Measurements from ENCODE around the gene DCDC2C.

DCDC2C gene

DNA sequence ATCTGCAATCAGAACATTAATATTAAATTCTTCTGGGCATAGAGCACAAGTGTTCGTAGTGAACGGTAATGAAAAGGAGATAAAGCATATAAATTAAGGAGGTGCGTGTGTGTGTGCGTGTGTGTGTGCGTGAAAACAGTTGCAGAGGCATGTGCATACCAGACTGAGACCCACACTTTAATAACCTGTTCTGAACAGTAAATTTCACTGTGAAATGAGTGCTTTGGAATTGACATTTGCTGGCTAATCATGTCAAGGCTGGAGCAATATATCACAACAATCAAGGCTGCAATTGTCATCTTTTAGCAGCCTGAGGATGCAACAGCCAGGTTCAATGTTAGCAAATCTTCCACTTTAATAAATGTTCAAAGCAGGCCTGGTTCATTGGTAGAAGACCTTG lies 57.9 kb downstream of the DCDC2C start:
- Histone ChIP-seq H3K36me3 (ENCODE audit: insufficient read depth) (no peaks in the 10 kb centered on the region), H3K4me2 (no peak overlapping the region), H4K20me1 (ENCODE audit: insufficient read depth) (no peaks in the 10 kb centered on the region), H3K27ac (no peak overlapping the region), H3K4me3 (IDR thresholded peaks at IDR 0.05; ENCODE audit: insufficient read depth, low read depth, low read length) (no peak overlapping the region), H3K27me3 (ENCODE audit: insufficient read depth, low read depth) (no peaks in the 10 kb centered on the region), H3K4me1 (ENCODE audit: low read depth, poor library complexity, severe bottlenecking) (no peaks in the 10 kb centered on the region), H3K9ac (no peak overlapping the region), H3K79me2 (ENCODE audit: insufficient read depth, low read depth) (no peaks in the 10 kb centered on the region), H2AFZ (ENCODE audit: low read depth) (no peak overlapping the region)
- TF ChIP-seq, protein P1, sequence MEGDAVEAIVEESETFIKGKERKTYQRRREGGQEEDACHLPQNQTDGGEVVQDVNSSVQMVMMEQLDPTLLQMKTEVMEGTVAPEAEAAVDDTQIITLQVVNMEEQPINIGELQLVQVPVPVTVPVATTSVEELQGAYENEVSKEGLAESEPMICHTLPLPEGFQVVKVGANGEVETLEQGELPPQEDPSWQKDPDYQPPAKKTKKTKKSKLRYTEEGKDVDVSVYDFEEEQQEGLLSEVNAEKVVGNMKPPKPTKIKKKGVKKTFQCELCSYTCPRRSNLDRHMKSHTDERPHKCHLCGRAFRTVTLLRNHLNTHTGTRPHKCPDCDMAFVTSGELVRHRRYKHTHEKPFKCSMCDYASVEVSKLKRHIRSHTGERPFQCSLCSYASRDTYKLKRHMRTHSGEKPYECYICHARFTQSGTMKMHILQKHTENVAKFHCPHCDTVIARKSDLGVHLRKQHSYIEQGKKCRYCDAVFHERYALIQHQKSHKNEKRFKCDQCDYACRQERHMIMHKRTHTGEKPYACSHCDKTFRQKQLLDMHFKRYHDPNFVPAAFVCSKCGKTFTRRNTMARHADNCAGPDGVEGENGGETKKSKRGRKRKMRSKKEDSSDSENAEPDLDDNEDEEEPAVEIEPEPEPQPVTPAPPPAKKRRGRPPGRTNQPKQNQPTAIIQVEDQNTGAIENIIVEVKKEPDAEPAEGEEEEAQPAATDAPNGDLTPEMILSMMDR (conservative IDR thresholded peaks at IDR 0.05; ENCODE audit: low read depth, low read length): no peak

DNA sequence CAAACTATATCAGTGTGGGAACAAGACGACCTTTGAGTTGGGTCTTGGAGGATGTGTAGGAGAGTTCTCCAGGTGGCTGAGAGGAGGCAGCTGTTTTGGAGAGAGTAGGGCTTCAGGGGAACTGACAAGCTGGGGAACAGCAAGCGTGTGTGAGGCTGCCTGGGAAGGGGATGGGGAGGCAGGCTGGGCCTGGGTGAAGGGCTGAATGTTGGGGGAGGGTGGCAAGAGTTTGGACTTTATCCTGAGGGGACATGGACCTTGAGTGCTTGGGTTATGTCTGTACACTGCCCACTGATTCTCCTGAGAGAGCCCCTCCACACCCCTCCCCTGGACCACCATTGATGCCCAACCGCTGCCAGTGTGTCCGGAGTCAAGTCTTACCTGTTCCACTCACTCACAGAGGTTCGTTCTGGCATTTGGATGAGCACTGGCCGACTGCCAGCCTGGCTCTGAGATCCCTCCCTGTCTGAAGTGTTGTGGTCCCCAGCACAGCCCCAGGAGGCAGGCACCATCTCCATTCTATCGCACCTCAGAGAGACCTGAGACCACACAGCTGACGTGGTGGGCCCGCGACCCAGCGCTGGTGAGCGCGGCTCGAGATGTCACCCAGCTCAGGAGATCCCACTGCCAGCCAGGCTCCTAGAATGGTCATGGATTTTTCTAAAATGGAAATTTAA lies 59.5 kb downstream of the DCDC2C start:
- H3K9ac ChIP-seq: no peak overlapping the region
- no peaks in the 10 kb centered on the region for H3K36me3 ChIP-seq (ENCODE audit: insufficient read depth)
- no peaks in the 10 kb centered on the region for H3K27me3 ChIP-seq (ENCODE audit: insufficient read depth, low read depth)
- no peaks in the 10 kb centered on the region for H3K4me1 ChIP-seq (ENCODE audit: low read depth, poor library complexity, severe bottlenecking)
- H3K27ac ChIP-seq: no peak overlapping the region
- TF ChIP-seq, protein P1 (conservative IDR thresholded peaks at IDR 0.05; ENCODE audit: low read depth, low read length): no peak
- H3K4me3 ChIP-seq (IDR thresholded peaks at IDR 0.05; ENCODE audit: insufficient read depth, low read depth, low read length): no peak overlapping the region
- no peaks in the 10 kb centered on the region for H4K20me1 ChIP-seq (ENCODE audit: insufficient read depth)
- no peak overlapping the region for H3K4me2 ChIP-seq
- H3K79me2 ChIP-seq (ENCODE audit: insufficient read depth, low read depth): no peaks in the 10 kb centered on the region
- H2AFZ ChIP-seq (ENCODE audit: low read depth): no peak overlapping the region

DNA sequence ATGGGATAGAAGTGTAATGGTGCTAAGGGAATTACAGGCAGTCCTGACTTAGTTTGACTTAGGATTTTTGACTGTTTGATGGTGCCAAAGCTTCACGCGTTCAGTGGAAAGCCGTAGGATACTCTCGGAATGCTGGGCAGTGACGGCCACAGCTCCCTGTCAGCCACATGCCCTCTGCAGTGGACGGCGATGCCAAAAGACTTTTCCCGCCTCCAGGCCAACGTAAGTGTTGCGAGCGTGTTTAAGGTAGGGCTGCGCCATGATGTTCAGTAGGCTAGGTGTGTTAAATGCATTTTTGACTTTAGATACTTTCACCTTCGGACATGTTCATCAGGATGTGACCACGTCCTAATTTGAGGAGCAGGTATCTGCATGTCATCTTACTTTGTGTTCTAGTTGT lies 63.4 kb downstream of the DCDC2C start:
- Histone ChIP-seq H3K9ac (no peak overlapping the region), H4K20me1 (ENCODE audit: insufficient read depth) (no peaks in the 10 kb centered on the region), H3K36me3 (ENCODE audit: insufficient read depth) (no peaks in the 10 kb centered on the region), H3K27me3 (ENCODE audit: insufficient read depth, low read depth) (no peaks in the 10 kb centered on the region), H3K4me3 (IDR thresholded peaks at IDR 0.05; ENCODE audit: insufficient read depth, low read depth, low read length) (no peak overlapping the region), H3K27ac (no peak overlapping the region), H2AFZ (ENCODE audit: low read depth) (no peak overlapping the region), H3K4me2 (no peak overlapping the region), H3K79me2 (ENCODE audit: insufficient read depth, low read depth) (no peaks in the 10 kb centered on the region), H3K4me1 (ENCODE audit: low read depth, poor library complexity, severe bottlenecking) (no peaks in the 10 kb centered on the region)
- TF ChIP-seq, protein P1 (conservative IDR thresholded peaks at IDR 0.05; ENCODE audit: low read depth, low read length): no peak

DNA sequence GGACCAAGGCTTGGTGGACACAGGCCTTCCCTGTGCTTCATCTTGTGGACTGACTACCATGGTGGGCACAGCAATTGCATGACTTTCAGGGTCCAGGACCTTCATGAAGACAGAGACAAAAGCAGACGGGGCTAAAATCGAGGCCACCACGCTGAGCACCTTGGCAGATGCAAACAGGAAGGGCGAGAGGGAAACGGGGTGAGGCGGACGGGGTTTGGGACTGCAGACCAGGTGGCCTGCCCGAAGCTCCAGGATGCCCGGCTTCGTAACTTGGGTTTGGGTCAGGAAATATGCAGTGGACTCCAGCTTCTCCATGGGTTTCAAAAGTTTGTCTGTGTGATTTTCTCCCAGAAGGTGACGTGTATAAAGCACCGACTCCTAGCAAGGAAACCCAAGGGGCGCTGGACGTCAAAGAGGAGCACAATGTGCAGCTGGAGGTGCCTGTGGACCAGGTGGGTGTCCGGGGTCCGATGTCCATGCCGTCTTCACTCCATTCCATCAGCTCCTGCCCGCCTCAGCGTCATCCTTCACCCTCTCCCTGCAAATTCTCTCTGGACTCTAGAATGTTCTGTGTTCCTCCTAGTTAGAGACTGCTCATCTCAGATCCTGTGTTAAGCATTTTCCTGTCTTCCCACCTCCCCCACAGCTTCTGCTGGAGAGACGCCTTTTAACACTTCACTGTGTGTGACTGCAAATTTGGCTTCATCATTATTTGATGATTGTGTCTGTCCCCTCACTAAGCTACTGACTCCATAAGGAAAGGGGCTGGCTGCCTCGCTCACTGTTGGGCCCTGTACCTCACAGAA lies 65.8 kb downstream of the DCDC2C start:
- Histone ChIP-seq H3K27me3 (ENCODE audit: insufficient read depth, low read depth) (no peaks in the 10 kb centered on the region), H3K4me3 (IDR thresholded peaks at IDR 0.05; ENCODE audit: insufficient read depth, low read depth, low read length) (no peak overlapping the region), H4K20me1 (ENCODE audit: insufficient read depth) (no peaks in the 10 kb centered on the region), H3K36me3 (ENCODE audit: insufficient read depth) (no peaks in the 10 kb centered on the region), H3K4me2 (no peak overlapping the region), H3K9ac (no peak overlapping the region), H3K79me2 (ENCODE audit: insufficient read depth, low read depth) (no peaks in the 10 kb centered on the region), H2AFZ (ENCODE audit: low read depth) (no peak overlapping the region), H3K27ac (no peak overlapping the region), H3K4me1 (ENCODE audit: low read depth, poor library complexity, severe bottlenecking) (no peaks in the 10 kb centered on the region)
- TF ChIP-seq, protein P1 (conservative IDR thresholded peaks at IDR 0.05; ENCODE audit: low read depth, low read length): no peak
